Mucosa of descending colon (tissue), 3 donors: ENCODE measurements around the gene CALML6. TPM values are rescaled to one million over a fixed set of nuclear protein-coding genes. Genes with fewer than 3 reads are reported as not detected.

Experiments
- ATAC-seq: fragments of 200-7000 bp; cut with Tn5 transposase; one replicate; pipeline ENCODE4 v1.9.1; 2020; ENCODE audit warnings: mild to moderate bottlenecking, moderate library complexity
- DNase-seq, 3 donors: peaks; one replicate each; pipeline ENCODE4 v3.0.0-alpha.2; 2020
- H3K36me3 ChIP-seq: fragments of 200-600 bp; one replicate; pipeline ENCODE4 v1.8.0; 2021; ENCODE audit warnings: low read depth, mild to moderate bottlenecking
- H3K4me1 ChIP-seq: fragments of 200-600 bp; one replicate; pipeline ENCODE4 v1.8.0; 2021; ENCODE audit warnings: low read depth, mild to moderate bottlenecking
- H3K4me3 ChIP-seq: fragments of 200-600 bp; one replicate; pipeline ENCODE4 v1.8.0; 2021; ENCODE audit warnings: mild to moderate bottlenecking
- H3K9me3 ChIP-seq: fragments of 200-600 bp; one replicate; pipeline ENCODE4 v1.8.0; 2021; ENCODE audit warnings: mild to moderate bottlenecking
- intact Hi-C, 2 donors: fragments of 100-400 bp; cut with DNase I in 1 of 2; cut with micrococcal nuclease in 1 of 2; formaldehyde crosslinking; loops; one replicate each; pipeline versions ENCODE4 v1.11.0 to v1.11.1; 2022; cut with DNase I, micrococcal nuclease
- total RNA-seq, 3 donors: library from RNA; stranded (reverse); fragmentation: NEBNext Ultra II Directional in 2 of 3; extraction: Animal tissue kit (Norgen Biotek cat#: 25700) in 2 of 3; gene quantifications; one replicate each; pipeline versions ENCODE4 v1.2.1 to v1.2.4, GENCODE V29; 2021 to 2023
- TF ChIP-seq, protein P1 (sequence below): fragments of 200-600 bp; IDR thresholded peaks from one replicate; pipeline ENCODE4 v1.8.0; 2022; ENCODE audit warnings: antibody characterized with exemption, mild to moderate bottlenecking
- donor health status: DM: no; HTN: no; CAD: no; lungs with moderate emphysema.
- donor health status: DM: no; HTN: no; CAD: no.
- donor health status: DM: no; HTN: yes; CAD: no.

Gene CALML6
- total RNA-seq, 3 donors from 2014 or later, result 0.32 to 1.2 (median 0.43) TPM

DNA sequence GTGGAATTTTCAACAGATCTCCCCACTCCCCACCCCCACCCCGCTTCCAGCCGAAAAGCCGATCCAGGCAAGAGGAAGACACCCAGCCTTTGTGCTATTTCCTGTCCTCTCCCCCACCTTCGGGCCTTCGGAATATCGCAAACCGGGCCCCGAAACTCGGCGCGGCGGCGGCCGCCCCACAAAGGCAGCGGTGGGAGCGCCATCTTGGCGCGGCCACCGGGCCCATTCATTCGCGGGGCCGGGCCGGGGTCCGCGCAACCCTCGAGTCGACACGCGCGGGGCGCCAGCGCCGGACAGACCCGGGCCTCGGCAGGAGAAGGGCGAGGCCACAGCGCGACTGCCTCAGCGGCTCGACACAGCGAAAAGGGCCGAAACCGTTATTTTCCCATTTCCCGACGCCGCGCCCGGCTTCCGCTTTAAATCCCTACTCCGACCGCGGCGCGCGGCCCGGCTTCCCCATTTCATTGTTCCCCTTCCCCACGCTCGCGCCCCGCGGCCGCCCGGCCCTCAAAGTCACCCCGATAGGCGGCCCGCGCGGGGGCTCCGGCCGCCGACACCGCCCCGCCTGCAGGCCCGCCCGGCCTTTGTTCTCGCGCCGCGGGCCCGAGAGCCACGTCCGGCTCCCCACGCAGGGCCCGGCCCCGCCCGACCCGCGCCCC, 25.1 kb upstream of the CALML6 start:
- intact Hi-C loops, result no loop called here
- Histone ChIP-seq H3K9me3 (no peaks in the 10 kb centered on the region), H3K4me1 (peaks cover 44% of the 10 kb centered on the region), H3K36me3 (no peaks in the 10 kb centered on the region), H3K4me3 (peak overlapping the region; percentile 84)
- TF ChIP-seq, protein P1, sequence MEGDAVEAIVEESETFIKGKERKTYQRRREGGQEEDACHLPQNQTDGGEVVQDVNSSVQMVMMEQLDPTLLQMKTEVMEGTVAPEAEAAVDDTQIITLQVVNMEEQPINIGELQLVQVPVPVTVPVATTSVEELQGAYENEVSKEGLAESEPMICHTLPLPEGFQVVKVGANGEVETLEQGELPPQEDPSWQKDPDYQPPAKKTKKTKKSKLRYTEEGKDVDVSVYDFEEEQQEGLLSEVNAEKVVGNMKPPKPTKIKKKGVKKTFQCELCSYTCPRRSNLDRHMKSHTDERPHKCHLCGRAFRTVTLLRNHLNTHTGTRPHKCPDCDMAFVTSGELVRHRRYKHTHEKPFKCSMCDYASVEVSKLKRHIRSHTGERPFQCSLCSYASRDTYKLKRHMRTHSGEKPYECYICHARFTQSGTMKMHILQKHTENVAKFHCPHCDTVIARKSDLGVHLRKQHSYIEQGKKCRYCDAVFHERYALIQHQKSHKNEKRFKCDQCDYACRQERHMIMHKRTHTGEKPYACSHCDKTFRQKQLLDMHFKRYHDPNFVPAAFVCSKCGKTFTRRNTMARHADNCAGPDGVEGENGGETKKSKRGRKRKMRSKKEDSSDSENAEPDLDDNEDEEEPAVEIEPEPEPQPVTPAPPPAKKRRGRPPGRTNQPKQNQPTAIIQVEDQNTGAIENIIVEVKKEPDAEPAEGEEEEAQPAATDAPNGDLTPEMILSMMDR, result no peak
- no peak for ATAC-seq
- DNase-seq, result peak; percentile 69 to 85 (median 74)

DNA sequence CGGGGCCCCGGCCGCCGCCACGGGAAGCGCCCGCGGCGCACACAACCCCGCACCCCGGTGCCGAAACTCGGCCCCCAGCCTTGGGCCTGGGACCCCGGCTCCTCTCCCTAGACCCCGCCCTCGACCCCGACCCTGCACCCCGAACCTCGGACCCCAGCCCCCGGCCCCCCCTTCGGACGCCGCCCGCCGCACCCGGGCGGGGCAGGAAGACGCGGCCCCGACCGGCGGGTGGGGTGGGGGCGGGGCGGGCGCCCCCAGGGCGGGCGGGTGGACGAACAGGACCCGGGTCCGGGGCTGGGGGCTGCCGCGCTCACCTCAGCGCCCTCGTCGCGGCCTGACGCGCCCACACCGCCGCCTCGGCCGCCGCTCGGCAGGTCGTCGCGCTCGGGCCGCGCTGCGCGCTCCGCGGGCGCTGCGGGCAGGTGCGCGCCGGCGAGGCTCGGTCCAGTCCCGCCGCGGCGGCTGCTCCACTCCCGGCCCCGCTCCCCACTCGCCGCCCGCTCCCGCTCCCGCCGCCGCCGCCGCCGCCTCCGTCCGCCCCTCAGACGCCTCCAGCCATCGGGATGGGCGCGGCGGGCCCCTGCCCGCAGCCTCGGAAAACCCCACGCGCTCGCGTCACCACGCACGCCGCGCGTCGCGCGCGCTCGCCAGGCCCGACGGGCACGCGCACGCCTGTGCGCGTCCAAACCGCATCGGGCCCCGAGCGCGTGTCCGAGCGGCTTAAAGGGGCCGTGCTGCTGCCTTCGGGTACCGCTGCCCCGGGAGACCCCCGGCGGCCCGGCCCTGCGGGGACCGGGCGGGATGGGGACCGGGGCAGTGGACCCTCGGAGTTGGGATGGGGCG, 24.3 kb upstream of the CALML6 start, which contains the start of gene GNB1:
Gene GNB1 (minus strand): TSS at position 582 of the 843 bp plus-strand sequence. CDS start 65,634 bp downstream, outside the sequence.
- H3K9me3 ChIP-seq, result no peaks in the 10 kb centered on the region
- H3K4me3 ChIP-seq, result peak within 1 kb of the TSS; percentile 84
- ATAC-seq (peak; percentile 78), DNase-seq (peak; percentile 90 to 94 (median 93))
- H3K4me1 ChIP-seq, result peaks cover 51% of the 10 kb centered on the region
- intact Hi-C loops, result no loop called here
- TF ChIP-seq, protein P1, result no peak
- no peaks in the 10 kb centered on the region for H3K36me3 ChIP-seq

DNA sequence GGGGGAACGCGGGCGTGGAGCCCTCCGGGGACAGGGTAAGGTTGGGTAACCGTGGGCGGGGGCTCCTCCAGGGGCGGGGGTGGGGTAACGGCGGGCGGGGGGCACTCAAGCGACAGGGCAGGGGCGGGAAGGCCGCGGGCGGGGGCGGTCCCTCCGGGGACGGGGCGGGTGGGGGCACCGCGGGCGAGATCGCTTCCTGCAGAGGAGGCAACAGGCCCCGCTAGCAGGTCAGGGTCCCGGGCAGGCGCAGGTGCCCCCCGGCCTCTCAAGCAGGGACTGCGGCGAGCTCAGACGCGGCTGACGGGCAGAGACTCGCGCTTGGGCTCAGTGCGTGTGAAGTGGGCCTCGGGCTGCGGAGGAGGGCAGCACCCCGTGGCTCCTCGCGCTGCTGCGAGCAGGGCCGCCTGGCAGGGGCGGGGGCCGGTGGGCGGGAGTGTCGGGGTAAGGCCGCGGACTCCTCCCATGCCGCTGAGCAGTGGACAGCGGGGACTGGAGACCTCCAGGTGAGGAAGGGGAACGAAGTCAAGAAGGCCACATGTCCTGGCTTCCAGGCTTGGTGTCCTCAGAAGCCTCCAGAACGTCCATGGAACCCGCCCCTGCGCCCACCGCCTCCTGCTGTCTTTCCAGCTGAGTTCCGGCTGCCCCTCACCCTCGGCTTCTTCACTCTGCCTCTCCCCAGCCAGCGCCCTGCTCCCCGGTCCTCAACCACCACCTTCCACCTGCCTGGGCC, 23.5 kb upstream of the CALML6 start:
- Histone ChIP-seq H3K36me3 (no peaks in the 10 kb centered on the region), H3K4me3 (peak overlapping the region; percentile 84), H3K4me1 (peaks cover 53% of the 10 kb centered on the region), H3K9me3 (no peaks in the 10 kb centered on the region)
- ATAC-seq (peak; percentile 61), DNase-seq (peak; percentile 78 to 93 (median 84))
- intact Hi-C loops, result no loop called here
- TF ChIP-seq, protein P1, result no peak

DNA sequence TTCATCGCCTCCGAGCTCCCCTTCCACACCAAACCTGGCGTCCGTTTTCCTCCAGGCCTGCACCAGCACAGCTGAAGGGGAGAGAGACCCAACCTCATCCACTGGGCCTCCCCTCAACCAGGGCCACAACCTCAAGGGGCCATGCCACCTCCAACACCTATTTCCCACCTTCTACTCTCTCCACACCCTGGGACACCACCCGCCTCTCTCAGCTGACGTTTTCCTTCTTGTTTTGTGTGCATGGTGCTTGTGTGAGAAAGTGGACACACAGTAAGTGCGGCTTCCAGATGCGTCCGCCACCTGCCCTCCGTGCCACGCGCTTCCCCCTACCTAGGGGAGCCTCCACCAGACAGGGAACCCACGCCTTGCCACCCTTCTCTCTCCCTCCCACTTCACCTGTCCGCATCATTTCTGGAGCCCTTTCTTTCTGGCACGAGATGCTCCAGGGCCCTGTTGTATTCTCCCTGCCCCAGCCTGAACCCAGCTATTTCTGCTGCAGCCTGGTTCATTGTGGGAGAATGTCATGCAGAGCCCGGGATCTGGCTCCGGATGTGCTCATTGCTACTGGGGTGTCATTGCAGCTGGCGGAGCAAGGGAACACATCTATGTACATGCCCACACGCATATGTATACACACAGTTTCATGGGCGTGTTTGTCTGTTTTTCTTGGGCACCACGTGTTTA, 22.8 kb upstream of the CALML6 start:
- TF ChIP-seq, protein P1, result no peak
- intact Hi-C loops, result no loop called here
- ATAC-seq, result no peak

DNA sequence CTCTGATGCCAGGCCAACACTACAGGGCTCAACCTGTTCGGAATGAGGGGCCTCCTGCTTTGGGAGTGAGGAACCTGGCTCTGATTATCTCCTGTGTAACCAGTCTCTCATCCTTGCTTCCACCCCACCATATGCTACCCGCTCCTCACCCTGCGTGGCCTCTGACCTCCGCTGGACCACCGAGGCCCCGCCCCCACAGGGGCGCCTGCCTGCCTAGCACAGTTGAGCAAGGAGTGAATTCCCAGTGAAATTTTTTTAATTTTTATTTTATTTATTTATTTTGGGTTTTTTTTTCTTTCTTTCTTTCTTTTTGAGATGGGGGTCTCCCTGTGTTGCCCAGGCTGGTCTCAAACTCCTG, 22.3 kb upstream of the CALML6 start:
- intact Hi-C loops, result no loop called here
- Histone ChIP-seq H3K4me1 (peaks cover 48% of the 10 kb centered on the region), H3K4me3 (no peak overlapping the region), H3K36me3 (no peaks in the 10 kb centered on the region), H3K9me3 (no peaks in the 10 kb centered on the region)
- DNase-seq (peak in 2 of 3 donors; percentile 42 to 62), ATAC-seq (no peak)
- TF ChIP-seq, protein P1, result no peak

More for the DNA sequence above, 22.8 kb upstream of the CALML6 start:
- no peaks in the 10 kb centered on the region for H3K36me3 ChIP-seq
- no peaks in the 10 kb centered on the region for H3K9me3 ChIP-seq
- peak in 2 of 3 donors; percentile 54 to 61 for DNase-seq
- peak overlapping the region; percentile 84 for H3K4me3 ChIP-seq
- peaks cover 47% of the 10 kb centered on the region for H3K4me1 ChIP-seq
